Activated CD8-positive, alpha-beta memory T cell treated with anti-CD3 and anti-CD28 coated beads for 48 hours (primary cell): ENCODE results near the gene ST14.

Source experiments
- DNase-seq, 3 experiments: peaks; one replicate each; pipeline ENCODE4 v3.0.0-alpha.2; 2020; ENCODE audit warnings: low read depth in 2 of 3, low spot score in 2 of 3

ST14 gene

DNA sequence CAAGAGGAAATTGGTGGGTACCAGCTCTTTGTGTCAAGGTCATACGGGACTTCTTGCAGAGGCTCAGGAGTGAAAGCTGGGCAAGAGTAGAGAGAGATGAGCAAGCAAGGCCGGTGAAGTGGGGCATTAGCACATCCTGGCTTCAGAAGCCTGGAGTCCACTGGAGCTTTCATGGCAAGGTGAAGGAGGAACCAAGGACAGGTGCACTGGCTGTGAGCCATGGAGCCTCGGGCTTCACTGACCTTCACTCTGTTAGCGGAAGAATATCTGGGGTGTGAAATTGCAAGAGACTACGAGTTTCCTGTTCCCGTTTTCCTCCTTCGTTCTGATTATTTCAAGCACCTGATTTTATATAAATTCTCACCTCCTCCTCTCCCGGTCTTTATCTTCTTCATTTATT lies 25.9 kb upstream of the ST14 start:
- no peak for DNase-seq

- no peak for DNase-seq
Observed at GRCh38 chr11:130136107-130136506, 23.5 kb upstream of the ST14 start.

GRCh38 chr11:130137999-130138398 lies 21.6 kb upstream of the ST14 start:
- no peak for DNase-seq

GRCh38 chr11:130139401-130139800 lies 20.2 kb upstream of the ST14 start:
- no peak for DNase-seq

DNA sequence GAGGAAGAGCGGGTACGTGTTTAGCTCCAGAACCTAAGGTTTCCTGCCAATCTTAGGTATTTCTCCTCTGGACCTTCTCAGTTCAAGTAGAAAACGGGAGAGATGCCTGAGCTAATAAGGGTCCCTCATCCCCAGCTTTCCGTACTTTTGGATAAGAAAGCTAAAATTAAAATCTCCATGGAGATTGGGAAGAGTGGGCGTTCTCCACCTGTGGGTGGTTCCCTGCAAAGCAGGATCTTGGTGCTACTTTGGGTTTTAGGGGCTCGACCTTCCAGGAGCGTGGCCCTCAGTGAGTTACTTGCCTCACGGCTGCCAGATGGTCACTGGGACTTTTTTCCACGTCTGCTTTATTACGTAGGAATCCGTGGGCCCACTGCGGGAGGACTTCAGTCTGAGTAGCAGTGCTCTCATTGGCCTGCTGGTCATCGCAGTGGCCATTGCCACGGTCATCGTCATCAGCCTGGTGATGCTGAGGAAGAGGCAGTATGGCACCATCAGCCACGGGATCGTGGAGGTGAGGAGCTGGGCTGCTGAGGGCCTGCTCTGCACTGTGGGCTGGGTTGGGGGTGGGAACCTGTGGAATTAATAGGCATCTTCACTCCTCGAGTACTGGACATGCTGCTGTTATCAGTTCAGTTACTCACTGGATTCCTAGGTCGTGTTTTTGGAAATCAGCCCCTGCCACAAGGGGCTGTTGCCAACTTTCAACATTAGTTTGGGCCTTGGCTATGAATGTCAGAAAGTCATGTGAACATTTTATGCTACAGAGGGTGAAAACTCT lies 17.8 kb upstream of the ST14 start:
- no peak for DNase-seq

- DNase-seq: no peak
Observed at GRCh38 chr11:130144141-130144540, 15.4 kb upstream of the ST14 start.

DNA sequence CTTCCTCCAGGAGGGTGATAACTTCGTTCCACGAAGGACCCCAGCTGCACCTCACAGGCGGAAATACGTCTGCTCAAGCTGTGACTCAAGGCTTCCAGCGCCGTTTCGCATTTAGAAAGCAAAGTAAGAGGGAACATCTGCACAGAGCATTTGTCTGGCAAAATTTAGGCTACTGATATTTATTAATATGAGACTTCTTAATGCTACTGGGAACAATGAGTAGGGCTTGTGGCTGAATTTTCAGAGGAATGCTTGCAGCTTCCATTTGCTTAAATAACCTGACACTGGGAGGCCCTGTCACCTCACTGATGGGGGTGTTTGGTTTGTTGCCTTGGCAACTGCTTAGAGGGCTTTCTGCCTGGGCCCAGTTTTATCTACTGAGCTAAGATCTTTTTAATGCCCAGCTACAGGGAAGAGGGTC lies 14.7 kb upstream of the ST14 start:
- no peak for DNase-seq

- no peak for DNase-seq
Observed at GRCh38 chr11:130145311-130145812, 14.2 kb upstream of the ST14 start.

- no peak for DNase-seq
Observed at GRCh38 chr11:130145975-130146776, 13.4 kb upstream of the ST14 start.

- no peak for DNase-seq
Observed at GRCh38 chr11:130146796-130147195, 12.8 kb upstream of the ST14 start.

DNA sequence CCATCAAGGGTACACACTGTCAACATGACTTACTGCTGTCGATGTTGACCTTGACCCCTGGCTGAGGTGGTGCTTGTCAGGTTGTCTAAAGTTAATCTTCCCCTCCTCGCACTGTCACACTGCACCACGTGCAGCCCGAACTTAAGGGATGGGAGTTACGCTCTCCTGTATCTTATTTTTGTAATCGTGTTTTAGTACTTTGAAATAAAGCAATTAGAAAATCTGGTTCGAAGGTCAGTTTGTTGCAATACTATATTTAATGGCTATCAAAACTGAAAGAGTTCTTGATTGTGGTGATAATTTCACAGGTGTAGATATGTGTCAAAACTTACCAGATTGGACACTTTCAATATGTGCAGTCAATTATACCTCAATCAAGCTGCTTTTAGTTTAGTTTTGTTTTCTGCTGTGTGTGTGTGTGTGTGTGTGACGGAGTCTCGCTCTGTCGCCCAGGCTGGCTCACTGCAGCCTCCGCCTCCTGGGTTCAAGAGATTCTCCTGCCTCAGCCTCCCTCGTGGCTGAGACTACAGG lies 10.7 kb upstream of the ST14 start:
- DNase-seq: no peak

GRCh38 chr11:130150790-130151189 lies 8.8 kb upstream of the ST14 start:
- DNase-seq: no peak

- DNase-seq: no peak
Observed at GRCh38 chr11:130151196-130151595, 8.4 kb upstream of the ST14 start.

GRCh38 chr11:130156108-130157022 lies 3.2 kb upstream of the ST14 start:
- DNase-seq: no peak

GRCh38 chr11:130157101-130157500 lies 2.5 kb upstream of the ST14 start:
- no peak for DNase-seq

DNA sequence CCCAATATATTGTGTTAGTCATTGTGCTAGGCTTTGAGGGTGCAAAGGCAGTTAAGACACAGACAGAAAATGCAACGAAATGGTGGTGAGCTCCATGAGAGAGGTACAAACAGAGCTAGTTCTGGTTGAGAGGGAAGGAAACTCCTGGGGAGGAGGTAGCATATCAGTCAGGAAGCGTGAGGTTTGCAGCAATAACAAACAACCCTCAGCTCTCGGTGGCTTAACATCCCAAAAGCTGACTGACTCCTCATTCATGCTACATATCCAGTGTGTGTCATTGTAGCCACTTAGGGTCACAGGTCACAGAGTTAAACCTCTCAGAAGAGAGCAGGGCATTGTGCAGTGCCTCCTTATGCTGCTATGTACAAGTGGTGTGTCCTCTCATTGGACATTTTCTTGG lies 1.7 kb upstream of the ST14 start:
- no peak for DNase-seq

- DNase-seq: no peak
Observed at GRCh38 chr11:130159139-130159538, 443 bp upstream of the ST14 start.

- DNase-seq: no peak
Observed at GRCh38 chr11:130160498-130161155, 1.0 kb downstream of the ST14 start.

- no peak for DNase-seq
Observed at GRCh38 chr11:130161441-130162145, 2.0 kb downstream of the ST14 start.

DNA sequence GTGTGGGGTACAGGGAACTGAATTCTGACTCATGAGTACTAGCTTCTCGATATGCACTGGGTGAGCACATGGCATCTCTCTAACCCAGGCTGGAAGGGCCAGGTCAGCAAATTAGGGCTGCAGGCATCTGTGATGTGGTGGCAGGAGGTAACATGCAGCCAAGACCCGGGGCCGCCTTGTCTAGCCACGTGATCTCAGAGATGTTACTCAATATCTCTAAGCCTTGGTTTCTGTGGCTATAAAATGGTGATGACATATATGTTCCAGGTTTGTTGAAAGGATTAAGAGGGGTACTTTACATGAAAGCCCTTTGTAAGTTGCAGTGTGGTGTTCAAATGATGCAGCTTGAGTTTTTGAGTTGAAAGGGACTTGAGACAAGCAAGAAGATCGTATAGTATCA lies 3.2 kb downstream of the ST14 start:
- DNase-seq: no peak
